GM10266 (cell line): Measurements from ENCODE around the gene KSR1.
A peak's percentile ranks its signal among the peaks of the same experiment; 100 is the strongest.

Source experiments
- DNase-seq: peaks from one replicate; pipeline ENCODE4 v3.0.0; 2012; ENCODE audit errors: extremely low spot score
- CTCF ChIP-seq: IDR thresholded peaks from 2 replicates; pipeline ENCODE4 v1.5.1; 2012; ENCODE audit warnings: mild to moderate bottlenecking, low read depth; ENCODE audit not compliant: control insufficient read depth, insufficient read depth; ENCODE audit errors: missing control alignments

KSR1 gene

DNA sequence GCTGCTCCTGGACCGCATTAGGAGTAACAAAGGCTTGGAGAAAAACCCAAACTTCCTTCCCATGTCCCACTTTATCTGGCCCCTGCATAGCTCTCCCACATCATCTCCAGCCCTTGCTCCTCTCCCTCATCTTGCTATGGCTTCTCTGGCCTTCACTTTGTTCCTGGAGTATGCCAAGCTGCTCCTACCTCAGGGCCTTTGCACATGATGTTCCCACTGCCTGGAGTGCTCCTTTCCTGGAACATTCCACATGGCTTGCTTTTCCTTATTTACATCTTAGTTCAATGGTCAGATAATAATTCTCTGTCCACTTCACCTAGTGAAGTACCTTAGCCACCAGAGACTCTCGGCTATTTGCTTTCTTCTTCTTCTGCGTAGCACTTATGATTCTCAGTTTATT lies 4.3 kb upstream of the KSR1 start:
- no peak for TF ChIP-seq CTCF
- DNase-seq = no peak

GRCh38 chr17:27452828-27453227 lies 3.4 kb upstream of the KSR1 start:
- no peak for TF ChIP-seq CTCF

GRCh38 chr17:27453471-27453870 lies 2.8 kb upstream of the KSR1 start:
- DNase-seq = no peak
- TF ChIP-seq CTCF = no peak

More at GRCh38 chr17:27452828-27453227, 3.4 kb upstream of the KSR1 start:
- no peak for DNase-seq

DNA sequence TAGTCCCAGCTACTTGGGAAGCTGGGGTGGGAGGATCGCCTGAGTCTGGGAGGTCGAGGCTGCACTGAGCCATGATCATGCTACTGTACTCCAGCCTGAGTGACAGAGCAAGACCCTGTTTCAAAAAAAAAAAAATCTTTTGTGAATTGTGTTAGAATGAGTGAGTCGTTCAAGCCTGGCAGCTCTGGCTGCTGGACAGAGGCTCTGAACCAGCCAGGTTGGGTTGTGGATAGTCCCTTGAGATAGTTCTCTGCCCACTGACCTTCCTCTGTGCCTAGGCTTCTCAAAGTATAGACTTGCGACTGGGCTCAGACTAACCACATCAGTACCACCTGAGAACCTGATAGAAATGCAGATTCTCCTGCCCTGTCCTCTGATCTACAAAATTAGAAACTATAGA lies 2.2 kb upstream of the KSR1 start:
- no peak for DNase-seq

GRCh38 chr17:27455236-27455913 lies 873 bp upstream of the KSR1 start:
- no peak for DNase-seq
- TF ChIP-seq CTCF = no peak

More for the DNA sequence above, 2.2 kb upstream of the KSR1 start:
- TF ChIP-seq CTCF = no peak

GRCh38 chr17:27456681-27457359 lies 572 bp downstream of the KSR1 start:
- no peak for TF ChIP-seq CTCF
- peak; percentile 44 for DNase-seq

DNA sequence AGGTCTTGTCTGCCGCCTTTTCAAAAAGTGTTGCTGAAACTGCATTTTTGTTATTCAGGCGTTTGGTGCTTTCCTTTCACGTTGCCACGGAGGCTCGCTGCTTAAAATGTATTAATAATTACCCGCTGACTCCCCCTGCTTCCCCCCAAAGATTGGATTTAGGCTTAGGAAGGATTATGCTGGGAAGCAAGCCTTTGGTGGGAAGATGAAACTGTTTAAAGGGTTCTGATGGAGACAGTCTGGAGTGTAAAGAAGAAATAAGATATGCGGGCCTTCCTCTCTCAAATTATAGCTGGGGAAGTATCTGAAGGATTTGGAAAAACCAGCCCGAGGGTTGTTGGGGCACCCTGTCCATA lies 1.1 kb downstream of the KSR1 start:
- no peak for DNase-seq
- TF ChIP-seq CTCF = no peak
